ENCODE measurements around the gene ATP5ME. TPM values are rescaled to one million over a fixed set of nuclear protein-coding genes. Genes with fewer than 3 reads are reported as not detected.

ATP5ME gene
- total and polyA plus RNA-seq, 2 of the 13 experiments (the other 11 are each of a cell fraction or from before 2014, with no cell fraction given) = 305 to 753 TPM

GRCh38 chr4:674172-675035 lies at the start of gene ATP5ME, which contains the start of gene MYL5 (continued):
- TF ChIP-seq PRPF4 (IDR thresholded peaks at IDR 0.05; ENCODE audit: low read depth, low read length, poor library complexity, severe bottlenecking) (no peak), HES4 (CRISPR knock-in tag; IDR thresholded peaks at IDR 0.05; ENCODE audit: borderline replicate concordance) (peak; percentile 77; the same call in 1 of the 2 replicates), ZNF276 (CRISPR knock-in tag; IDR thresholded peaks at IDR 0.05; ENCODE audit: low read depth) (no peak), ZNF563 (CRISPR knock-in tag; IDR thresholded peaks at IDR 0.05) (peak; percentile 88), ZBTB2 (CRISPR knock-in tag; IDR thresholded peaks at IDR 0.05; ENCODE audit: low read depth) (no peak), SALL1 (CRISPR knock-in tag; IDR thresholded peaks at IDR 0.05) (peak; percentile 72), ZNF770 (CRISPR knock-in tag; IDR thresholded peaks at IDR 0.05) (0 out of 2 replicates have a peak, but pooled peaks have one; percentile 57), E2F5 (CRISPR knock-in tag; conservative IDR thresholded peaks at IDR 0.05) (peak; percentile 31; the same call in 1 of the 2 replicates), ZNF775 (CRISPR knock-in tag; IDR thresholded peaks at IDR 0.05; ENCODE audit: borderline replicate concordance) (no peak), MED8 (CRISPR knock-in tag; IDR thresholded peaks at IDR 0.05; ENCODE audit: insufficient replicate concordance) (no peak), MTERF4 (CRISPR knock-in tag; IDR thresholded peaks at IDR 0.05) (peak; percentile 90; the same call in 1 of the 2 replicates), HNF1A (IDR thresholded peaks at IDR 0.05; ENCODE audit: low read depth) (no peak), HNF1A (CRISPR knock-in tag; IDR thresholded peaks at IDR 0.05; ENCODE audit: borderline replicate concordance) (0 out of 2 replicates have a peak, but pooled peaks have one; percentile 9), ZNF629 (CRISPR knock-in tag; conservative IDR thresholded peaks at IDR 0.05) (no peak), ZNF773 (CRISPR knock-in tag; IDR thresholded peaks at IDR 0.05; ENCODE audit: borderline replicate concordance) (0 out of 2 replicates have a peak, but pooled peaks have one; percentile 30)

Data from HepG2 (cell line).